GM12878 (cell line): ENCODE data around the gene ZNF407. TPM values are rescaled to one million over a fixed set of nuclear protein-coding genes. Genes with fewer than 3 reads are reported as not detected.
A peak's percentile ranks its signal among the peaks of the same experiment; 100 is the strongest.

Experiments
- ATAC-seq: fragments of 200-7000 bp; cut with Tn5 transposase; 3 replicates; pipeline ENCODE4 v1.9.1; 2020; ENCODE audit warnings: mild to moderate bottlenecking, moderate library complexity
- BruUV-seq: library from RNA; stranded (reverse); fragments of 400-500 nt; replicated peaks from 2 replicates; lab custom pipeline; 2021; lab: Mats Ljungman, UMichigan
- CTCF ChIA-PET: fragments of 300-600 bp; sonication (Branson Sonifier 250); formaldehyde crosslinking; extraction: SDS; loops from one replicate; lab custom pipeline; 2021; ENCODE audit warnings: inconsistent platforms; lab: Yijun Ruan, JAX
- POLR2A ChIA-PET: fragments of 350-600 bp; formaldehyde crosslinking; extraction: SDS; loops from one replicate; lab custom pipeline; 2021; ENCODE audit warnings: inconsistent platforms; lab: Charles Lee
- RAD21 ChIA-PET: fragments of 300-600 bp; sonication (Branson Sonifier 250); formaldehyde crosslinking; loops from one replicate; lab custom pipeline; 2023; ENCODE audit warnings: antibody characterized with exemption; ENCODE audit not compliant: unreplicated experiment; lab: Charles Lee
- SMC1A ChIA-PET: fragments of 300-600 bp; sonication (Branson Sonifier 250); formaldehyde crosslinking; loops from one replicate; lab custom pipeline; 2023; ENCODE audit not compliant: unreplicated experiment, uncharacterized antibody; lab: Charles Lee
- DNase-seq: peaks from one replicate; pipeline ENCODE4 v3.0.0-alpha.2; 2011; ENCODE audit warnings: low read depth, low spot score
- FAIRE-seq: peaks from 3 replicates; lab custom pipeline; 2011; peaks lifted over from hg19 to GRCh38; lab: Jason Lieb, UNC
- H2AFZ ChIP-seq: 2 replicates; pipeline ENCODE4 v1.6.0; 2011; ENCODE audit warnings: low read depth, low read length, control low read depth; ENCODE audit not compliant: control insufficient read depth
- H3K27ac ChIP-seq: 2 replicates; pipeline ENCODE4 v1.5.1; 2011; ENCODE audit warnings: control low read depth; ENCODE audit not compliant: control insufficient read depth, insufficient read depth
- H3K27me3 ChIP-seq, 2 experiments: replicated peaks in 1 of 2; 2 replicates each; pipeline versions ENCODE4 v1.6.0 to v1.6.1; 2011; ENCODE audit warnings: low read length in 1 of 2; ENCODE audit not compliant: control insufficient read depth in 2 of 2, insufficient read depth in 2 of 2
- H3K36me3 ChIP-seq, 2 experiments: 2 replicates each; pipeline ENCODE4 v1.5.1; 2011; ENCODE audit warnings: low read length in 1 of 2; ENCODE audit not compliant: control insufficient read depth in 2 of 2, insufficient read depth in 2 of 2
- H3K4me1 ChIP-seq: 2 replicates; pipeline ENCODE4 v1.6.1; 2011; ENCODE audit warnings: mild to moderate bottlenecking, low read length, moderate library complexity, mixed read lengths; ENCODE audit not compliant: control insufficient read depth, insufficient read depth
- H3K4me2 ChIP-seq: 2 replicates; pipeline ENCODE4 v1.6.0; 2011; ENCODE audit warnings: control low read depth; ENCODE audit not compliant: control insufficient read depth, insufficient read depth
- H3K4me3 ChIP-seq: fragments of 200-600 bp; sonication (generic); 2 replicates; pipeline ENCODE4 v1.5.1; 2016
- H3K79me2 ChIP-seq: 2 replicates; pipeline ENCODE4 v1.6.0; 2011; ENCODE audit warnings: low read length; ENCODE audit not compliant: control insufficient read depth, insufficient read depth
- H3K9ac ChIP-seq: 2 replicates; pipeline ENCODE4 v1.8.0; 2011; ENCODE audit warnings: low read length, control low read depth, mixed read lengths; ENCODE audit not compliant: control insufficient read depth, insufficient read depth
- H3K9me3 ChIP-seq: replicated peaks from 3 replicates; pipeline ENCODE4 v1.5.1; 2011; ENCODE audit warnings: mild to moderate bottlenecking, low read length; ENCODE audit not compliant: control insufficient read depth, insufficient read depth
- H4K20me1 ChIP-seq: 2 replicates; pipeline ENCODE4 v1.6.0; 2011; ENCODE audit not compliant: control insufficient read depth, insufficient read depth
- BCLAF1 ChIP-seq: fragments of 450-650 bp; IDR thresholded peaks from 2 replicates; pipeline ENCODE4 v1.6.1; 2017; ENCODE audit warnings: antibody characterized with exemption, mild to moderate bottlenecking, moderate library complexity
- BMI1 ChIP-seq: fragments of 450-650 bp; IDR thresholded peaks from 2 replicates; pipeline ENCODE4 v1.6.1; 2016; ENCODE audit warnings: mild to moderate bottlenecking, moderate library complexity, borderline replicate concordance
- CBFB ChIP-seq: IDR thresholded peaks from 2 replicates; pipeline ENCODE4 v1.6.1; 2016; ENCODE audit warnings: antibody characterized with exemption, low read depth
- CBX5 ChIP-seq: sonication (generic); IDR thresholded peaks from 2 replicates; pipeline ENCODE4 v1.6.1; 2016; ENCODE audit warnings: low read depth, moderate library complexity, mild to moderate bottlenecking, inconsistent platforms
- CREB1 ChIP-seq: IDR thresholded peaks from 2 replicates; pipeline ENCODE4 v1.6.1; 2012; ENCODE audit warnings: low read depth, mild to moderate bottlenecking, inconsistent platforms
- E4F1 ChIP-seq: fragments of 450-650 bp; IDR thresholded peaks from 2 replicates; pipeline ENCODE4 v1.6.1; 2018; ENCODE audit warnings: borderline replicate concordance, mild to moderate bottlenecking; ENCODE audit not compliant: partially characterized antibody
- EZH2 ChIP-seq: IDR thresholded peaks from 2 replicates; pipeline ENCODE4 v1.6.1; 2012; ENCODE audit warnings: low read depth, mild to moderate bottlenecking, control low read depth, inconsistent platforms, low read length, borderline replicate concordance; ENCODE audit not compliant: control insufficient read depth
- KDM1A ChIP-seq: fragments of 200-600 bp; sonication (generic); IDR thresholded peaks from 2 replicates; pipeline ENCODE4 v1.6.1; 2016; ENCODE audit warnings: borderline replicate concordance
- MTA3 ChIP-seq: IDR thresholded peaks from 2 replicates; pipeline ENCODE4 v1.6.1; 2012; ENCODE audit warnings: low read length, inconsistent platforms, borderline replicate concordance
- PML ChIP-seq: IDR thresholded peaks from 2 replicates; pipeline ENCODE4 v1.6.1; 2012; ENCODE audit warnings: low read length, inconsistent platforms
- RBBP5 ChIP-seq: fragments of 200-600 bp; sonication (generic); conservative IDR thresholded peaks from 2 replicates; pipeline ENCODE4 v1.6.1; 2016
- SIN3A ChIP-seq: IDR thresholded peaks from 2 replicates; pipeline ENCODE4 v1.6.1; 2012; ENCODE audit warnings: low read depth, low read length, improper control_type of control experiment
- SIX5 ChIP-seq: IDR thresholded peaks from 2 replicates; pipeline ENCODE4 v1.6.1; 2011; ENCODE audit warnings: mild to moderate bottlenecking, low read depth, low read length, moderate library complexity; ENCODE audit not compliant: severe bottlenecking
- SMAD5 ChIP-seq: IDR thresholded peaks from 2 replicates; pipeline ENCODE4 v1.6.1; 2016; ENCODE audit warnings: antibody characterized with exemption, low read depth
- STAT3 ChIP-seq: IDR thresholded peaks from 2 replicates; pipeline ENCODE4 v1.6.1; 2011; ENCODE audit warnings: low read depth, low read length, improper control_type of control experiment
- TAF1 ChIP-seq: IDR thresholded peaks from 2 replicates; pipeline ENCODE4 v1.6.1; 2011; ENCODE audit warnings: mild to moderate bottlenecking, low read depth, low read length, borderline replicate concordance
- TCF12 ChIP-seq: IDR thresholded peaks from 2 replicates; pipeline ENCODE4 v1.6.1; 2011; ENCODE audit warnings: low read depth, mild to moderate bottlenecking, low read length
- WGBS: methylation state at CpG from one replicate; pipeline ENCODE4 v1.1.6; 2016; ENCODE audit warnings: low lambda C conversion rate; ENCODE audit not compliant: insufficient replicate concordance, insufficient coverage; ENCODE audit errors: missing lambda C conversion rate; 5-methylcytosine and 5-hydroxymethylcytosine counted together
- in situ Hi-C: fragments of 300-500 bp; cut with MboI; formaldehyde crosslinking; loops from 9 replicates; pipeline ENCODE4 v1.14.3; 2018; ENCODE audit warnings: mixed read lengths
- intact Hi-C: fragments of 100-400 bp; cut with micrococcal nuclease; formaldehyde crosslinking; loops from one replicate; pipeline ENCODE4 v1.14.2; 2022; ENCODE audit not compliant: unreplicated experiment
- polyA plus RNA-seq, 11 experiments: library from polyadenylated mRNA; depleted of rRNA in 4 of 11; unstranded in 6 of 11; stranded (reverse) in 5 of 11; fragments of >200 nt; fragmentation: Nextera tagmentation in 4 of 11; fragmentation: Illumina TruSeq in 1 of 11; extraction: Ambion mirVana in 4 of 11; extraction: Trizol in 1 of 11; gene quantifications; 1 replicate in 1 of 11; 2 replicates in 10 of 11; pipeline versions ENCODE4 v1.2.1 to v1.2.3, GENCODE V29; 2011 to 2016; ENCODE audit warnings: inconsistent platforms in 2 of 11, missing spikeins in 2 of 11, low read depth in 1 of 11
- total RNA-seq, 4 experiments: library from RNA; depleted of rRNA in 3 of 4; stranded (reverse); fragments of >200 nt in 3 of 4; fragmentation: Illumina TruSeq in 1 of 4; extraction: Trizol in 1 of 4; gene quantifications; 2 replicates each; pipeline versions ENCODE4 v1.2.1 to v1.2.3, GENCODE V29; 2013 to 2021

ZNF407 gene
- total and polyA plus RNA-seq, 10 of the 15 experiments (the other 5 are each of a cell fraction or from before 2014, with no cell fraction given), result 0.69 to 11.6 (median 5.3) TPM

GRCh38 chr18:74994502-74995418 lies 397.1 kb downstream of the ZNF407 start:
- BruUV-seq, result TSS peak; percentile 56
- H3K9ac ChIP-seq, result peak overlapping the region; percentile 67
- no peak for TF ChIP-seq KDM1A
- TF ChIP-seq TCF12, result no peak
- TF ChIP-seq BMI1, result peak; percentile 46; the same call in 1 of the 2 replicates
- no peak; the same call in 1 of the 2 replicates for TF ChIP-seq MTA3
- no peak for TF ChIP-seq STAT3
- TF ChIP-seq SMAD5, result no peak
- no peak for TF ChIP-seq CBFB
- no peak for TF ChIP-seq CREB1
- no peak; the same call in 1 of the 2 replicates for TF ChIP-seq TAF1
- no peak for TF ChIP-seq BCLAF1
- no peak for TF ChIP-seq SIX5
- no peak for TF ChIP-seq RBBP5
- TF ChIP-seq CBX5, result no peak
- TF ChIP-seq SIN3A, result no peak
- peak; percentile 65 for TF ChIP-seq PML
- no peak for TF ChIP-seq E4F1
- TF ChIP-seq EZH2, result no peak

More at GRCh38 chr18:74994502-74995418, 397.1 kb downstream of the ZNF407 start:
- SMC1A ChIA-PET, result interaction anchor here (0.7 to 5.9 kb wide), 22 partner anchors 8 to 342 kb away, joined by 3 to 54 read pairs (median 5); no protein-coding TSS in a partner anchor
- Histone ChIP-seq H3K27ac (peak overlapping the region; percentile 88), H2AFZ (peak overlapping the region; percentile 92), H3K79me2 (no peaks in the 10 kb centered on the region), H3K36me3 (no peaks in the 10 kb centered on the region; a peak in 2 of 4 replicates), H3K4me3 (peak overlapping the region; percentile 42; the same call in 1 of the 2 replicates), H3K4me2 (peak overlapping the region; percentile 76), H3K27me3 (no peaks in the 10 kb centered on the region), H3K4me1 (peaks cover 20% of the 10 kb centered on the region), H3K9me3 (no peaks in the 10 kb centered on the region), H4K20me1 (no peaks in the 10 kb centered on the region)
- RAD21 ChIA-PET, result interaction anchor here (1.0 to 2.6 kb wide), 11 partner anchors 8 to 216 kb away, joined by 3 to 8 read pairs (median 4); partner anchors contain the start of gene TSHZ1
- peak; percentile 91 for ATAC-seq
- in situ Hi-C loops, result no loop called here
- DNase-seq, result peak; percentile 35
- peak; percentile 61 for FAIRE-seq
- intact Hi-C loops, result loop anchor here (10.0 kb wide), 1 partner anchor 210 kb away; the partner anchor contains the start of gene PTGR3
- 1% methylated on average over 19 of the region's 19 CpGs for WGBS
- CTCF ChIA-PET, result interaction anchor here (0.8 to 2.4 kb wide), 8 partner anchors 8 to 216 kb away, joined by 3 to 8 read pairs (median 4); partner anchors contain the start of gene TSHZ1
- POLR2A ChIA-PET, result interaction anchor here (0.9 to 1.6 kb wide), 6 partner anchors 13 to 397 kb away, joined by 3 to 8 read pairs (median 4); partner anchors contain the start of genes TSHZ1 and ZNF407
